OCI-LY7 (cell line): ENCODE results near the gene ADAMTS4. TPM values are rescaled to one million over a fixed set of nuclear protein-coding genes. Genes with fewer than 3 reads are reported as not detected.

Source experiments
- BruUV-seq: library from RNA; stranded (reverse); fragments of 400-500 nt; replicated peaks from 2 replicates; lab custom pipeline; 2021; lab: Mats Ljungman, UMichigan
- CTCF ChIA-PET: fragments of 300-600 bp; sonication (Branson Sonifier 250); formaldehyde crosslinking; loops from one replicate; lab custom pipeline; 2022; ENCODE audit warnings: antibody characterized with exemption; ENCODE audit not compliant: unreplicated experiment; lab: Charles Lee
- POLR2A ChIA-PET: fragments of 300-600 bp; sonication (Branson Sonifier 250); formaldehyde crosslinking; loops from one replicate; lab custom pipeline; 2022; ENCODE audit warnings: antibody characterized with exemption; lab: Charles Lee
- DNase-seq: peaks from one replicate; pipeline ENCODE4 v3.0.0-alpha.2; 2015; ENCODE audit warnings: low spot score
- H2AFZ ChIP-seq: fragments of 200-600 bp; sonication (generic), shearing (Covaris generic); 2 replicates; pipeline ENCODE4 v1.6.1; 2014; ENCODE audit warnings: mild to moderate bottlenecking, antibody characterized with exemption, low read length, moderate library complexity
- H3K27ac ChIP-seq: fragments of 200-600 bp; sonication (generic); 2 replicates; pipeline ENCODE4 v1.5.1; 2014; ENCODE audit warnings: mixed run types, low read depth, mild to moderate bottlenecking, moderate library complexity, low read length, inconsistent platforms; ENCODE audit not compliant: poor library complexity, severe bottlenecking
- H3K36me3 ChIP-seq: fragments of 200-600 bp; sonication (generic); 2 replicates; pipeline ENCODE4 v1.6.1; 2014; ENCODE audit warnings: mild to moderate bottlenecking, antibody characterized with exemption, low read length, moderate library complexity, mixed read lengths; ENCODE audit not compliant: insufficient read depth
- H3K4me1 ChIP-seq: fragments of 200-600 bp; sonication (generic); 2 replicates; pipeline ENCODE4 v1.5.1; 2014; ENCODE audit warnings: mild to moderate bottlenecking, low read length; ENCODE audit not compliant: insufficient read depth, poor library complexity, severe bottlenecking
- H3K4me2 ChIP-seq: fragments of 200-600 bp; sonication (generic); 2 replicates; pipeline ENCODE4 v1.6.1; 2014; ENCODE audit warnings: mild to moderate bottlenecking, low read length
- H3K4me3 ChIP-seq: fragments of 200-600 bp; sonication (generic); 2 replicates; pipeline ENCODE4 v1.5.1; 2014; ENCODE audit warnings: mild to moderate bottlenecking, low read depth, low read length; ENCODE audit not compliant: poor library complexity, severe bottlenecking
- H3K79me2 ChIP-seq: fragments of 200-600 bp; sonication (generic); 2 replicates; pipeline ENCODE4 v1.6.1; 2016; ENCODE audit warnings: low read depth, mild to moderate bottlenecking, low read length, moderate library complexity, mixed read lengths; ENCODE audit not compliant: insufficient read depth
- H3K9me2 ChIP-seq: fragments of 200-600 bp; sonication (generic); 2 replicates; pipeline ENCODE4 v1.6.1; 2016; ENCODE audit warnings: mild to moderate bottlenecking, low read length, mixed read lengths; ENCODE audit not compliant: insufficient read depth
- H3K9me3 ChIP-seq: fragments of 200-600 bp; sonication (generic); 2 replicates; pipeline ENCODE4 v1.6.1; 2014; ENCODE audit warnings: mild to moderate bottlenecking, mixed run types, low read length, mixed read lengths
- H4K20me1 ChIP-seq: fragments of 200-600 bp; sonication (generic); 2 replicates; pipeline ENCODE4 v1.6.1; 2014; ENCODE audit warnings: mild to moderate bottlenecking, antibody characterized with exemption, low read length, moderate library complexity, mixed read lengths; ENCODE audit not compliant: insufficient read depth
- EZH2phosphoT487 ChIP-seq: fragments of 200-600 bp; sonication (generic); IDR thresholded peaks from 2 replicates; pipeline ENCODE4 v1.6.1; 2018; ENCODE audit warnings: low read depth, borderline replicate concordance, mild to moderate bottlenecking, mixed run types, antibody characterized with exemption, low read length, moderate library complexity, mixed read lengths
- intact Hi-C: fragments of 100-400 bp; cut with micrococcal nuclease; formaldehyde crosslinking; loops from one replicate; pipeline ENCODE4 v1.10.0; 2022; ENCODE audit not compliant: unreplicated experiment
- total RNA-seq, 2 experiments: library from RNA; depleted of rRNA in 1 of 2; stranded (reverse); fragments of >200 nt in 1 of 2; shearing (Covaris generic) in 1 of 2; gene quantifications; 2 replicates each; pipeline ENCODE4 v1.2.3, GENCODE V29; 2014 to 2022
- TF ChIP-seq, protein P1 (sequence below): fragments of 200-600 bp; sonication (generic); conservative IDR thresholded peaks from 2 replicates; pipeline ENCODE4 v1.5.1; 2014; ENCODE audit warnings: mild to moderate bottlenecking, antibody characterized with exemption, low read length, moderate library complexity, mixed read lengths

ADAMTS4 gene
- total RNA-seq, 2 experiments from 2014 or later, result 0.03 to 0.15 TPM

DNA sequence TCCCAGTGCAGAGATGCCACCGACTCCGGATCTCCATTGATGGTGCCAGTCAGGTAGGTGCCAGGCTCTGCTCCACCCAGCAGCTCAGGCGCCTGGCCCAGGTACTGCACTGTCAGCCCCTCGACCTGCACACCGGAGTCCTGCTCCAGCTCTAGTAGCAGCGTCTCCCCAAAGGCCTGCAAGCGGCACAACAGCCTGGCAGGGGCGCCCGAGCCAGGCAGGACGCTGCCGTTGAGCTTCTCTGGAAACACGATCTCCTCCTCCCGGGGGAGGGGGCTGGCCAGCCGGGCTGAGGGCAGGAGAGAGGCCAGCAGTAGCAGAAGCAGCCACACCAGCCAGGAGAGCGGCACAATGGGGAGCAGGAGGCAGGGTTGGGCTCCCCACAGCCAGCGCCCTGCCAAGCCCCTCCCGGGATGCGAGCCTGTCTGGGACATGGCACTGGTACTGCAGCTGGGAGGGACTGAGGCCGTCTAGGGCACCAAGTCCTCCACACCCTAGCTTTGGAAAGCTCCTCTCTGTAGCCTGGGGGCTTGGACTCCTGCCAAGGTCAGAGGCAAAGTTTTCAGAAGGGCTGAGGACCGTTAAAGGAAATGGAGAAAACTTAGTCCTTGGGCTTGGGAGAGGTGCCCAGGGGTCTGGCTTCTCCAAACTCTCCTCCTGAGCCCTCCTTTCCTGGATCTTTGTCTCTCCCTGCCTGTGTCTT lies 509 bp downstream of the ADAMTS4 start:
- Histone ChIP-seq H3K9me2 (no peaks in the 10 kb centered on the region), H4K20me1 (no peaks in the 10 kb centered on the region), H3K79me2 (peaks cover 4% of the 10 kb centered on the region; the same call in 1 of the 2 replicates), H3K4me3 (no peak overlapping the region), H3K27ac (no peak overlapping the region), H3K4me2 (no peak overlapping the region), H3K4me1 (peaks cover 46% of the 10 kb centered on the region), H3K36me3 (no peaks in the 10 kb centered on the region), H3K9me3 (no peaks in the 10 kb centered on the region), H2AFZ (no peak overlapping the region)
- TF ChIP-seq EZH2phosphoT487, result no peak
- TF ChIP-seq, protein P1, sequence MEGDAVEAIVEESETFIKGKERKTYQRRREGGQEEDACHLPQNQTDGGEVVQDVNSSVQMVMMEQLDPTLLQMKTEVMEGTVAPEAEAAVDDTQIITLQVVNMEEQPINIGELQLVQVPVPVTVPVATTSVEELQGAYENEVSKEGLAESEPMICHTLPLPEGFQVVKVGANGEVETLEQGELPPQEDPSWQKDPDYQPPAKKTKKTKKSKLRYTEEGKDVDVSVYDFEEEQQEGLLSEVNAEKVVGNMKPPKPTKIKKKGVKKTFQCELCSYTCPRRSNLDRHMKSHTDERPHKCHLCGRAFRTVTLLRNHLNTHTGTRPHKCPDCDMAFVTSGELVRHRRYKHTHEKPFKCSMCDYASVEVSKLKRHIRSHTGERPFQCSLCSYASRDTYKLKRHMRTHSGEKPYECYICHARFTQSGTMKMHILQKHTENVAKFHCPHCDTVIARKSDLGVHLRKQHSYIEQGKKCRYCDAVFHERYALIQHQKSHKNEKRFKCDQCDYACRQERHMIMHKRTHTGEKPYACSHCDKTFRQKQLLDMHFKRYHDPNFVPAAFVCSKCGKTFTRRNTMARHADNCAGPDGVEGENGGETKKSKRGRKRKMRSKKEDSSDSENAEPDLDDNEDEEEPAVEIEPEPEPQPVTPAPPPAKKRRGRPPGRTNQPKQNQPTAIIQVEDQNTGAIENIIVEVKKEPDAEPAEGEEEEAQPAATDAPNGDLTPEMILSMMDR, result no peak
- ChIA-PET CTCF (no interaction called here), POLR2A (interaction anchor here (0.6 kb wide), 1 partner anchor 44 kb away, joined by 3 read pairs; no protein-coding TSS in a partner anchor)
- DNase-seq, result no peak
- BruUV-seq, result no TSS peak
- intact Hi-C loops, result no loop called here

DNA sequence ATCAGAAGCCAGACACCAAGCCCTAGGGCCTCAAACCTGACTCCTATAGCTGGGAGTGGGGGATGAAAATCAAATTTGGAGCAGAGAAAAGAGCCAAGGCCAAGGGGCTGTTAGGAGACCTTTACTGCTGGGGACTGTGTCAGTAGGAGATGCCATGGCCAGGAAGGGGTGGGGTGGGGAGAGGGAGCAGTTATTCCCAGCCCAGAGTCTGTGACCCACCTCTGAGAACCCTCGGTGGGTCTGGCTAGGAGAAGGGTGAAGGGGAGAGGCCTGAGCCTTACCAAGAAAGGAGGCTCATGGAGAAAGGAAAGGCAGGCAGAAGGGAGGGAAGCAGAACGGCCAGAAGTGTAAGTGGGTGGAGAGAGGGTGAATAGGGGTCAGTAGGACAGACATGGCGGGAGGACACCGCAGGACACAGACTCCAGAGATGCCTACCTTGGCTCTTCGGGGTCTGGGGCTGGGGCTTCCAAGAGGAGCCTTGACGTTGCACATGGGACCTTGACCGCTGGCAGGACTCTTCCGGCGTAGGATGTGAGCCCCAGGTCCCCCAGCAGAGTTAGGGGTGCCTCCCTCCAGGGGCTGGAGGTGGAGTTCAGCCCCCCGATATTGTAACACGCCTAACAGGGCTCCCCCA lies 1.2 kb downstream of the ADAMTS4 start:
- TF ChIP-seq EZH2phosphoT487, result no peak
- TF ChIP-seq, protein P1, result no peak

More for the DNA sequence above, 1.2 kb downstream of the ADAMTS4 start:
- Histone ChIP-seq H3K4me2 (no peak overlapping the region), H3K9me2 (no peaks in the 10 kb centered on the region), H3K27ac (no peak overlapping the region), H3K79me2 (peaks cover 2% of the 10 kb centered on the region; the same call in 1 of the 2 replicates), H3K4me3 (no peak overlapping the region), H2AFZ (no peak overlapping the region), H3K9me3 (no peaks in the 10 kb centered on the region), H3K36me3 (no peaks in the 10 kb centered on the region), H3K4me1 (peaks cover 44% of the 10 kb centered on the region), H4K20me1 (no peaks in the 10 kb centered on the region)
- no peak for DNase-seq
- CTCF ChIA-PET, result no interaction called here
- POLR2A ChIA-PET, result no interaction called here
- no TSS peak for BruUV-seq
- intact Hi-C loops, result no loop called here
